Measurements from ENCODE around the gene COL5A1.

Gene COL5A1

GRCh38 chr9:134721344-134721743, 79.7 kb downstream of the COL5A1 start:
- in situ Hi-C loops (cut with MboI; ENCODE audit: low sequenced_read_pairs), result loop anchor here (25.0 kb wide), 1 partner anchor 559 kb away; the partner anchor contains the start of gene RNU6ATAC

GRCh38 chr9:134722120-134722701, 80.6 kb downstream of the COL5A1 start:
- in situ Hi-C loops (cut with MboI; ENCODE audit: low sequenced_read_pairs), result loop anchor here (25.0 kb wide), 1 partner anchor 560 kb away; the partner anchor contains the start of gene RNU6ATAC

- in situ Hi-C loops (cut with MboI; ENCODE audit: low sequenced_read_pairs), result loop anchor here (25.0 kb wide), 1 partner anchor 561 kb away; the partner anchor contains the start of gene RNU6ATAC
Measured at GRCh38 chr9:134723037-134723436, 81.4 kb downstream of the COL5A1 start.

- in situ Hi-C loops (cut with MboI; ENCODE audit: low sequenced_read_pairs), result loop anchor here (25.0 kb wide), 1 partner anchor 561 kb away; the partner anchor contains the start of gene RNU6ATAC
Measured at GRCh38 chr9:134723491-134724190, 82.0 kb downstream of the COL5A1 start.

GRCh38 chr9:134724202-134724911, 82.8 kb downstream of the COL5A1 start:
- in situ Hi-C loops (cut with MboI; ENCODE audit: low sequenced_read_pairs), result loop anchor here (25.0 kb wide), 1 partner anchor 562 kb away; the partner anchor contains the start of gene RNU6ATAC

GRCh38 chr9:134724912-134725604, 83.5 kb downstream of the COL5A1 start:
- in situ Hi-C loops (cut with MboI; ENCODE audit: low sequenced_read_pairs), result loop anchor here (25.0 kb wide), 1 partner anchor 563 kb away; the partner anchor contains the start of gene RNU6ATAC

- in situ Hi-C loops (cut with MboI; ENCODE audit: low sequenced_read_pairs), result no loop called here
Measured at GRCh38 chr9:134725605-134725940, 84.0 kb downstream of the COL5A1 start.

GRCh38 chr9:134726026-134726721, 84.6 kb downstream of the COL5A1 start:
- in situ Hi-C loops (cut with MboI; ENCODE audit: low sequenced_read_pairs), result no loop called here

- in situ Hi-C loops (cut with MboI; ENCODE audit: low sequenced_read_pairs), result no loop called here
Measured at GRCh38 chr9:134726722-134727034, 85.1 kb downstream of the COL5A1 start.

- in situ Hi-C loops (cut with MboI; ENCODE audit: low sequenced_read_pairs), result no loop called here
Measured at GRCh38 chr9:134728021-134728795, 86.6 kb downstream of the COL5A1 start.

- in situ Hi-C loops (cut with MboI; ENCODE audit: low sequenced_read_pairs), result no loop called here
Measured at GRCh38 chr9:134728801-134729495, 87.3 kb downstream of the COL5A1 start.

GRCh38 chr9:134730011-134730760, 88.6 kb downstream of the COL5A1 start:
- in situ Hi-C loops (cut with MboI; ENCODE audit: low sequenced_read_pairs), result no loop called here

GRCh38 chr9:134730761-134731496, 89.3 kb downstream of the COL5A1 start:
- in situ Hi-C loops (cut with MboI; ENCODE audit: low sequenced_read_pairs), result no loop called here

- in situ Hi-C loops (cut with MboI; ENCODE audit: low sequenced_read_pairs), result no loop called here
Measured at GRCh38 chr9:134731497-134732391, 90.1 kb downstream of the COL5A1 start.

GRCh38 chr9:134732392-134733110, 90.9 kb downstream of the COL5A1 start:
- in situ Hi-C loops (cut with MboI; ENCODE audit: low sequenced_read_pairs), result no loop called here
